ENCODE results near the gene PSD.

The PSD gene

GRCh38 chr10:102375250-102375649 is 43.3 kb downstream of the PSD start:
- Histone ChIP-seq H3K4me3 (replicated peaks; ENCODE audit: insufficient read depth, low read length) (no peak overlapping the region), H3K27me3 (ENCODE audit: insufficient read depth, poor library complexity, severe bottlenecking) (no peaks in the 10 kb centered on the region), H3K27ac (replicated peaks) (no peak overlapping the region)
- no peak for DNase-seq (ENCODE audit: low read depth in 1 of 2, low spot score in 1 of 2)
- TF ChIP-seq POLR2AphosphoS5 (IDR thresholded peaks at IDR 0.05; ENCODE audit: low read depth) (no peak), REST (IDR thresholded peaks at IDR 0.05; ENCODE audit: insufficient replicate concordance, low read depth) (no peak)

- Histone ChIP-seq H3K27ac (replicated peaks) (no peak overlapping the region), H3K27me3 (ENCODE audit: insufficient read depth, poor library complexity, severe bottlenecking) (no peaks in the 10 kb centered on the region), H3K4me3 (replicated peaks; ENCODE audit: insufficient read depth, low read length) (no peak overlapping the region)
- TF ChIP-seq SPI1 (IDR thresholded peaks at IDR 0.05; ENCODE audit: borderline replicate concordance, low read depth) (no peak), CTCF (IDR thresholded peaks at IDR 0.05; ENCODE audit: insufficient read depth, low read length) (no peak)
- no peak for DNase-seq (ENCODE audit: low read depth in 1 of 2, low spot score in 1 of 2)
Observed at GRCh38 chr10:102371295-102371694, 47.3 kb downstream of the PSD start.

- no peaks in the 10 kb centered on the region for H3K27me3 ChIP-seq (ENCODE audit: insufficient read depth, poor library complexity, severe bottlenecking)
- no peak overlapping the region for H3K4me3 ChIP-seq (replicated peaks; ENCODE audit: insufficient read depth, low read length)
- TF ChIP-seq GABPA (IDR thresholded peaks at IDR 0.05; ENCODE audit: low read depth) (no peak), POLR2AphosphoS5 (IDR thresholded peaks at IDR 0.05; ENCODE audit: low read depth) (no peak), SPI1 (IDR thresholded peaks at IDR 0.05; ENCODE audit: borderline replicate concordance, low read depth) (no peak), REST (IDR thresholded peaks at IDR 0.05; ENCODE audit: insufficient replicate concordance, low read depth) (no peak), CTCF (IDR thresholded peaks at IDR 0.05; ENCODE audit: insufficient read depth, low read length) (no peak)
- DNase-seq (ENCODE audit: low read depth in 1 of 2, low spot score in 1 of 2) = no peak
- no peak overlapping the region for H3K27ac ChIP-seq (replicated peaks)
Observed at GRCh38 chr10:102368077-102368476, 50.5 kb downstream of the PSD start.

GRCh38 chr10:102367441-102367840 is 51.1 kb downstream of the PSD start:
- DNase-seq (ENCODE audit: low read depth in 1 of 2, low spot score in 1 of 2) = no peak
- Histone ChIP-seq H3K27me3 (ENCODE audit: insufficient read depth, poor library complexity, severe bottlenecking) (no peaks in the 10 kb centered on the region), H3K27ac (replicated peaks) (no peak overlapping the region), H3K4me3 (replicated peaks; ENCODE audit: insufficient read depth, low read length) (no peak overlapping the region)
- TF ChIP-seq POLR2AphosphoS5 (IDR thresholded peaks at IDR 0.05; ENCODE audit: low read depth) (no peak), REST (IDR thresholded peaks at IDR 0.05; ENCODE audit: insufficient replicate concordance, low read depth) (no peak), SPI1 (IDR thresholded peaks at IDR 0.05; ENCODE audit: borderline replicate concordance, low read depth) (no peak), GABPA (IDR thresholded peaks at IDR 0.05; ENCODE audit: low read depth) (no peak), CTCF (IDR thresholded peaks at IDR 0.05; ENCODE audit: insufficient read depth, low read length) (no peak)
